ENCODE measurements around the gene PRM3.

DNA sequence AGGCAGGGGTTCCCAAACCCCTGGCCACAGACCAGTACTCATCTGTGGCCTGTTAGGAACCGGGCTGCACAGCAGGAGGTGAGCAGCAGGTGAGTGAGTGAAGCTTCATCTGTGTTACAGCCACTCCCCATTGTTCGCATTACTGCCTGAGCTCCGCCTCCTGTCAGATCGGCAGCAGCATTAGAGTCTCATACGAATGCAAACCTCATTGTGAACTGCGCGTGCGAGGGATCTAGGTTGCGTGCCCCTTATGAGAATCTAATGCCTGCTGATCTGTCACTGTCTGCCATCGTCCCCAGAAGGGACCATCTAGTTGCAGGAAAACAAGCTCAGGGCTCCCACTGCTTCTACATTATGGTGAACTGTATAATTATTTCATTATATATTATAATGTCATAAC is 46.7 kb upstream of the PRM3 start:
- TF ChIP-seq, protein P1, sequence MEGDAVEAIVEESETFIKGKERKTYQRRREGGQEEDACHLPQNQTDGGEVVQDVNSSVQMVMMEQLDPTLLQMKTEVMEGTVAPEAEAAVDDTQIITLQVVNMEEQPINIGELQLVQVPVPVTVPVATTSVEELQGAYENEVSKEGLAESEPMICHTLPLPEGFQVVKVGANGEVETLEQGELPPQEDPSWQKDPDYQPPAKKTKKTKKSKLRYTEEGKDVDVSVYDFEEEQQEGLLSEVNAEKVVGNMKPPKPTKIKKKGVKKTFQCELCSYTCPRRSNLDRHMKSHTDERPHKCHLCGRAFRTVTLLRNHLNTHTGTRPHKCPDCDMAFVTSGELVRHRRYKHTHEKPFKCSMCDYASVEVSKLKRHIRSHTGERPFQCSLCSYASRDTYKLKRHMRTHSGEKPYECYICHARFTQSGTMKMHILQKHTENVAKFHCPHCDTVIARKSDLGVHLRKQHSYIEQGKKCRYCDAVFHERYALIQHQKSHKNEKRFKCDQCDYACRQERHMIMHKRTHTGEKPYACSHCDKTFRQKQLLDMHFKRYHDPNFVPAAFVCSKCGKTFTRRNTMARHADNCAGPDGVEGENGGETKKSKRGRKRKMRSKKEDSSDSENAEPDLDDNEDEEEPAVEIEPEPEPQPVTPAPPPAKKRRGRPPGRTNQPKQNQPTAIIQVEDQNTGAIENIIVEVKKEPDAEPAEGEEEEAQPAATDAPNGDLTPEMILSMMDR (IDR thresholded peaks at IDR 0.05) = no peak
- no peak for TF ChIP-seq EP300 (IDR thresholded peaks at IDR 0.05; ENCODE audit: low read depth)
- no peak for TF ChIP-seq POLR2A (IDR thresholded peaks at IDR 0.05)
- no peak for TF ChIP-seq POLR2AphosphoS5 (IDR thresholded peaks at IDR 0.05)
